GM19395 (cell line): ENCODE results near the gene PTGER1.
A peak's percentile ranks its signal among the peaks of the same experiment; 100 is the strongest.

Experiments
- ATAC-seq: cut with Tn5 transposase; IDR thresholded peaks from one replicate; pipeline ENCODE4 v1.9.1; 2021; ENCODE audit warnings: mild to moderate bottlenecking, moderate library complexity; ENCODE audit not compliant: unreplicated experiment

The PTGER1 gene

DNA sequence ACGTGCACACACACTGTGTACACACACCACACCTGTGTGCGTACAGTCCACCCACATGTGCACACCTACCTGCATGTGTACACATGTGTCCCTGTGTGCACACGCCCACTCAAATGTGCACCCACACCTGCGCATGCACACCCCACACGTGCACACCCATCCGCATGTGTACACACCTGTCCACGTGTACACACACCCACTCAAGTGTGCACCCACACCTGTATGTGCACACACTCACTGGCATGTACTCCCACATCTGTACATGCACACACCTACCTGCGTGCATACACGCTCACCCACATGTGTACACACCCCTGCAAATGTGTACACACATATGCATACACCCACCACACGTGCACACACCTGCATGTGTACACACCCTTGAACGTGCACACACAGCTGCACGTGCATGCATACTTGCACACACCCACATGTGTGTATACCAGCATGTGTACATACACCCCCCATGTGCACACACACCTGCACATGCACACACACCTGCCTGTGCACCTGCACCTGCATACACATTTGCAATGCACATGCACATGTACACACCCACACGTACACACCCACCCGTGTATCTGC is 31.4 kb downstream of the PTGER1 start:
- ATAC-seq = no peak

DNA sequence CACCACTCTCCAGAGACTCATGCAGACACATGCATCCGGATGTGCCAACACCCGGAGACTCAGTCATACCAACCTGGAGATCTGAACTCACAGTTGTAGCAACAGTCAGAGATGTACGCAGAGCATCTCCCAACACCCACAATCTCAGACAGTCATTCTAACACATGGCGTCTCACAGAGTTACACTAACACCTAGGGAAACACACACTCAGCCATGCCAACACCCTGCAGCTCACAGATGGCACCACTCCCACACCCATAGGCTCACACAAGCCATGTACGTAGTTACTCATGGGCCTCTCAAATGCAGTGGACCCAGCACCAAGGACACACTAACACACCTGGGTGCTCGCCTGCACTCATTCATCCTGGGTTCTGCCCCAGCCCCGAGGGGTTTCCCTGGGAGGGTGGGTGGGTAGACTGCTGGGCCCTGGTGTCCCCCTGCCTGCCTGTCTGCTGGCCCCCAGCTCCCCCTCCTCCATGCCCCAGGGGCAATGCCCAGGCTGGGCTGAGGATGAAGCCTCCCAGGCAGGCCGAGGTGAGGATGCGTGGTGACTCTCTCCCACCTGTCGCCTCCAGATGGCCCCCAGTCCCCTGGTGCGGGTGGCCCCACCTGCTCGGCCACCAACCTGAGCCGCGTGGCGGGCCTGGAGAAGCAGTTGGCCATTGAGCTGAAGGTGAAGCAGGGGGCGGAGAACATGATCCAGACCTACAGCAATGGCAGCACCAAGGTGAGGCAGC is 32.1 kb downstream of the PTGER1 start:
- no peak for ATAC-seq

DNA sequence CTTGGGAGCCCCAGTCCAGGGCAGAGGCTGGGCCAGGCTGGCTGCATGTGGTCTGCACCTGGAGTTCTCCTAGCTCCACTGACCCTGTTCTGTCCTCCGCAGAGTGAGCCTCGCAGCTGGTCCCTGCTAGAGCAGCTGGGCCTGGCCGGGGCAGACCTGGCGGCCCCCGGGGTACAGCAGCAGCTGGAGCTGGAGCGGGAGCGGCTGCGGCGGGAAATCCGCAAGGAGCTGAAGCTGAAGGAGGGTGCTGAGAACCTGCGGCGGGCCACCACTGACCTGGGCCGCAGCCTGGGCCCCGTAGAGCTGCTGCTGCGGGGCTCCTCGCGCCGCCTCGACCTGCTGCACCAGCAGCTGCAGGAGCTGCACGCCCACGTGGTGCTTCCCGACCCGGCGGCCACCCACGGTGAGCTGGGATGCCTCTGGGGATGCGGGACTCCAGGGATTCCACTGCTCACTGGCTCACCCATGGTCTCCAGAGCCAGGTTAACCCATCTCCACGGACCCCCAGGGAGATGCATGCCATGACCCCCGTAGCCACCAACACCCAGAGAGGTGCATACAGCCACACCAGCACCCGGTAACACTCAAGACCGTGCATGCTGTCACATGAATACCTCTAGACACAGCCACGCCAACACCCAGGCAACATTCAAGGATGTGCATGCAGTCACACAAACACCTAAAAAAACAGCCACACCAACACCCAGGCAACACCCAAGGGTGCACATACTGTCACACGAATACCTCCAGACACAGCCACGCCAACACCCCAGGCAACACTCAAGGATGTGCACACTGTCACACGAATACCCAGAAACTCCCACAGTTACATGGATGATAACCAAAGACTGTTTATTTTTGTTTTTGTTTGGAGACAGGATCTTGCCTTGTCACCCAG is 33.9 kb downstream of the PTGER1 start:
- ATAC-seq = no peak

DNA sequence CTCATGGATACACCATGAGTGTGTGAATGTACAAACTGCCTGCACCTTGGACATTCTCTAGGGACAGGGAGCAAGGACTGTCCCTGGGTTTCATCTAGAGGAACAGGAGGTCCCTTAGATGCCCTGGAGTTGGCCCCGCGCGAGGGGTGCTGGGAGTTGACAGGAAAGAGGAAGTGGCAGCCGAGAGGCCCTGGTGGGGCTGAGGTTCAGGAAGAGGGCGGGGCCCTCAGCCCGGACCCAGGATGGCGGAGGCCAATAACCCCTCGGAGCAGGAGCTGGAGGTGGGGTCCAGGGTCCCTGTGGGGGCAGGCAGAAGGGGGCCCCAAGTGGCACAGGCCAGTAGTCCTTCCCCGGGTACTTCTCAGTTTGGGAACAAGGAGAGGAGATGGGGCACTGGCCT is 35.1 kb downstream of the PTGER1 start:
- peak; percentile 93 for ATAC-seq

DNA sequence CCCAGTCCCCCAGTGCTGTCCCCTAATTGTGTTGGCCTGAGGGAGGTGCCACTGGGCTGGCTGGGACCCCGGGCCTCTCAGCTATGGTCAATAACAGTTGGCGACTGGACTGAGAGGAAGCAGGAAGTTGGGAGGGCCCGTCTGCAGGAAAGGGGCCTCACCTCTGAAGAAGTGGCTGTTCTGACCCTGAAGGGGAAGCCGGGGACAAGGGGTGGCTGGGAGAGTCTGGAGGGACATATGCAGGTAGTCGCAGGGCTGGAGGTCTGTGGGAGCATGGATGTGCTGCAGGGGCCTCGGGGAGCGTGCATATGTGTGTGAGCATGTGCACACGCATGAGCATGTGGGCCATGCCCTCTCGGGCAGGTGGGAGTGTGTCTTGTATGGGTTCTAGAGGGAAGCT is 36.1 kb downstream of the PTGER1 start:
- no peak for ATAC-seq

DNA sequence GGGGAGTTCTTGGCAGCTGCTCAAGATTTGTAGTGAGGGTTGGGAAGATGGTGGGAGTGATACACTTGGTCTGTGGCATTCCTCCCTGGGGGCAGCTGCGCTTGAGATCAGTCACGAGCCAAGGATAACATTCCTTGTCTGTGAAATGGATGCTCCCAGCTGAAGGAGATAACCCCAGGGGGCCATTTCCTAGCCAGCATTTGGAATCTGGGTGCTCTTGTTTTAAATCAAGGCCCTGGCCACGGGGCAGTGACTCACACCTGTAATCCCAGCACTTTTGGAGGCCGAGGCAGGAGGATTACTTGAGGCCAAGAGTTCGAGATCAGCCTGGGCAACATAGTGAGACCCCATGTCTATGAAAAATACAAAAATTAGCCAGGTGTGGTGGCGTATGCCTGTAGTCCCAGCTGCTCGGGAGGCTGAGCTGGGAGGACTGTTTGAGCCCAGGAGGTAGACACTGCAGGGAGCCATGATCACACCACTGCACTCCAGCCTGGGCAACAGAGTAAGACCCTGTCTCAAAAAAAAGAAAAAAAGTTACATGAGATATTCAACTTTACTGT is 37.5 kb downstream of the PTGER1 start:
- ATAC-seq = no peak

DNA sequence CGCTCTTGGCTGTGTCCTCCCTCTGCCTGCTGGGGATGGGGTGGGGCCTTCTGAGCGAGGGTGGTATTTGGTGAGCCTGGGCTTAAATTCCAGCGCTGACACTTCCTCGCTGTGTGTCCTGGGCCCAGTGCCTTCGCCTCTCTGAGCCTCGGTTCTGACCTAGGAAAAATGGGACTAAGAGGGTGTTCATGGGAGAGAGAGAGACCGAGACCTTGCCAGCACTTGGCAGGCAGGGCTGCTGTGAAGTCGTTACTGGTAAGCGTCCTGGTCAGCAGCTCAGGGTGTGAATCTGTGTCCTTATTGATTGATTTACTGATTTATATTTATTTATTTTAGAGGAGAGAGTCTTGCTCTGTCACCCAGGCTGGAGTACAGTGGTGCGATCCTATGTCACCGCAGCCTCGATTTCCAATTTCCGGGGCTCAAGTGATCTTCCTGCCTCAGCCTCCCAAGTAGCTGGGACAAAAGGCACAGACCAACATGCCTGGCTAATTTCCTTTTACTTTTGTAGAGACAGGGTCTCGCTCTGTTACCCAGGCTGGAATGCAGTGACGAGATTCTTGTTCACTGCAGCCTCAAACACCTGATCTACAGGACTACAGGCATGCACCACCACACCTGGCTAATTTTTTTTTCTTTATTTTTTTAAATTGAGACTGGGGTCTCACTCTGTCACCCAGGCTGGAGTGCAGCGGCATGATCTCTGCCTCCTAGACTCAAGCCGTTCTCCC is 39.7 kb downstream of the PTGER1 start:
- no peak for ATAC-seq

DNA sequence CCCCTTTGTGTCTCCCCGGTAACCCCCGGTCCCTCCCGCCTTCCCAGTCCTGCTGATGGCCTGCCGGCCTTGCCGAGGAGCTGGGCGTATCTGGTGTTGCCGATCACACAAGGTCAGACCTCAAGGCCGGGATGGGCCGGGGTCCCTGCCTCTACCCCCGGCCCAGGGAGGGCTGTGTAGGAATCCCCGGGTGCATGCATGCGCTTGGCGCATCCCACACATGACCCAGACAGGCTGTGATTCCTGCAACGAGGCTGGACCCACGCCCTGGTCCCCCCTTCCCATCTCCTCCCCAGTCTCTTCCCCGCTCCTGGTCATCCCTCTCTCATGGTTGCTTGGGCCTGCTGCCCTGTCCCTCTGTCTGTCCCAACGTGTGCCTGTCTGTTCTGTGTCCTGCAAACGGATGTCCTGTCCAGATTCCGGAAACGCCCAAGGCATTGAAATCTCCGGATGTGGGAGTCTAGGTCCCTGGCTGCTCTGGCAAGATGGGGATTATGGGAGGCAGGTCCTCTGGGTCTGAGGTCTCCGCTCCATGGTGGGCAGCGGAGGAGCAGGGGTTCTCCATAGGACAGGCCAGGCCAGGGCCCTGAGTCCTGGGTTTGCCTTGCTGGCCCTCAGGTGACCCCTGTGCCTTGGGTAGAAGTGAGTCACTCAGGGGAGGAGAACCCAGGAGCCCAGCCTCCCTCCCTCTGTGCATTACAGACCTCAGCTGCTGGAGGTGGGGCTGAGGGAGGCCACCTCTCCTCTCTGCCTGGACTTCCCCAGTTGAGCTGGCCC is 40.4 kb downstream of the PTGER1 start:
- no peak for ATAC-seq

DNA sequence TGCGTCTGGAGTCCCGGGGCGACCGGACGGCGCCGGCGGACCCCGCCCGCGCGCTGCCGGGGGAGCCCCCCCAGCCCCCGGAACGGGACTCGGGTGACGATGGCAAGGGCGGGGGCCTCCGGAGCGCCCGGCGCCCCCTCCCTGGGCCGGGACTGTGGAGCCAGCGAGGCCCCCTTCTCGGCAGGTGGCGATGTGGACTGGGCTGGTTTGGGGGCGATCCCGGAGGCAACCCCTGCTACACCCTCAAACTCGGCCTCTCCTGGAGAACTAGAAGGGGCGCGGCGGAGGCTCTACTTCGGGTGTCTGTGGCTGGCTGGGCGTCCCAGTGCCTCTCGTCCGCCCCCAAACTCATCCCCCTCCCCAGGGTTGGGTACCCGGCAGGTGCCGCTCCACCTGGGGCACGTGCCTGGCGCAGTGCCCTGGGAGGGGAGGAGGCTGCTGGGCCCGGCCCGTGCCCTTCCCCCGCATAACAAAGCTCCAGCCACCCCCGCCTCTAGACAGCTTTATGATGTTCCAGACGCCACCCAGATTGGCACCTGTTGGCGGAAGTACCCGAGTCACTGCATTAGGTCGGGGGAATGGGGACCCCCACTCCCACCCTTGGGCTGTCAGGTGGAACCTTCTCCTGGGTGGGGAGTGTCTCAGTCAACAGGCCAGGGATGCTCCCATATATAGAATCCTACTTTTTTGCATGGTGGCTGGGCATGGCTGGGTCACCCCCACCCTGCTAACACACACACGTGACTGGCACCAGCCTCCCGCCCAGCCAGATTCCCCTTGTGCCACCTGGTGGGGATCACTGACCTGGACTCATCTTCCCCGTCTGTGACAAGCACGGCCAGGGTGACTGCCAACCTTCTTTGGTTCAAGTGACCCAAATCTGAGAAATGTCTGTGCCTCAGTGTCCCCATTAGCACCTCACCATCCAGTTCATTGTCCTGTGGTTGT is 41.3 kb downstream of the PTGER1 start:
- no peak for ATAC-seq

DNA sequence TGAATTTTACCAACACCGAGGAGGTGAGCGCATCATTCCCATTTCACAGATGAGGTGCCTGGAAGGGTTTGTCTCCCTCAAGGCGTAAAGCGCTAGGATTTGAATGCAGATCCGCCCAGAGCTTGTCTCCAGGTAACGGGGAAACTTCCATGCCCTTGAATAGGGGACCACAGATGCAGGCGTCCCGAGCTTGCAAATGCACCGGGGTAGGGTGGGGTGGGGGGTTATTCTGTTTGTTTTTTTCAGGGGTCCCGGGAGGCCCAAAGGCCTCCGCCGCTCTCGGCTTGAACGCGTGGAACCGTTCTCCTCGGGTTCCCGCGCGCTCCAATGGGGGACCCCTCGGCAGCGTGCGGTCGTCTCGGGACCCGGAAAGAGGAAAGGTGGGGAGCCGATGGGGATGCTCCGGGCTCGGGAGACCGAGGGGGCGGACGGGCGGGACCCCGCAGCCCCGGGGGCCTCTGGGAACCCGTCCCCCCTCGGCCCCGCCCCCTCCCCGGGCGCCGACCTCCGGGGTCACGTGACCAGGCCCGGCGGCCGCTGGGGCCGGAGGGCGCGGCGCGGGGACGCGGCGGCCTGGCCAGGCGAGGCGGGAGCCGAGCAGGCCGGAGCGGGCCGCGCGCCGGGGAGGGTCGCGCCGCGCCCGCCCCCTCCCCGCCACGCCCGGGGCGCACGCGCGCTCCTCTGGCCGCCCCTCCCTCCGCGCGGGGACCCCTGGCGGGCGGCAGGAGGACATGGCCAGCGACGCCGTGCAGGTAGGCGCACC is 42.2 kb downstream of the PTGER1 start, which contains the start of gene PKN1:
TSS of gene PKN1 (plus strand) at position 516 of the 763 bp plus-strand sequence. CDS start at position 732, 216 bp downstream.
- no peak for ATAC-seq

DNA sequence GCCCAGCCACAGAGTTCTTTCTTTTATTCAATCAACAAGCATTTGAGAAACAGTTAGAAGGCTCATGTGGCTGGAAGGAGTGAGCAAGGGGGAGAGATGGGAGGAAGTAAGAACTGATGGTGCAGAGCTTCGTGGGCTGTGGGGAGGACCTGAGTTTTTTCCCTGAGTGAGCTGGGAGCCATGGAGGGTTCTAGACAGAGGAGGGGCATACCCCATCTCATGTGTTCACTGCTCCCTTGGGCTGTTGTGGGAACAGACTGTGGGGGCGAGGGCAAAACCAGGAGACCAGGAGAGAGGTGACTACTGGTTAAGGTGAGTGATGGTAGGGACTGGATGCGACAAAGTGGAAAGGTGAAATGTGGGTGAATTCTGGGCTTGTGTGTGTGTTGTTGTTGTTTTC is 44.4 kb downstream of the PTGER1 start:
- ATAC-seq = no peak

DNA sequence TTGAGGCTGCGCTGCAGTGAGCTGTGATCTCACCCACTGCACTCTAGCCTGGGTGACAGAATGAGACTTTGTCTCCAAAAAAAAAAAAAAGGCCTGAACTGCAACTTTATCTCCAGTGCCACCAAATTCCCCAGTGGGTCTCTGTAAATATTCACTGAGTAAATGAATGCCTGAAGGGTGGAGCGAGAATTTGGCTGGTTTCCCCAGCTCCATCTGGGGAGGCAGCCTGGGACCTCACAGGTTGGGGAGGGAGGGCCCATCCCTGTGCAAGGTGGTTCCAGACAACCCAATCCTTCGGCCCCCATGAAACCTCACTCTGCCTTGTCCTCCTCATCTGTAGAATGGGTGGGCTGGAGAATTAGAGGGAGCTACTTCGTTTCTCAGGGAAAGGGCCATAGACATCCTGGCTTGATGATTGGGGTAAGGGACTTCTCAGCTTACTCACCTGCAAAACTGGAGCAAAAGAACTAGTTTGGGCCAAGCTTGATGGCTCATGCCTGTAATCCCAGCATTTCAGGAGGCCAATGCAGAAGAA is 46.2 kb downstream of the PTGER1 start:
- no peak for ATAC-seq

DNA sequence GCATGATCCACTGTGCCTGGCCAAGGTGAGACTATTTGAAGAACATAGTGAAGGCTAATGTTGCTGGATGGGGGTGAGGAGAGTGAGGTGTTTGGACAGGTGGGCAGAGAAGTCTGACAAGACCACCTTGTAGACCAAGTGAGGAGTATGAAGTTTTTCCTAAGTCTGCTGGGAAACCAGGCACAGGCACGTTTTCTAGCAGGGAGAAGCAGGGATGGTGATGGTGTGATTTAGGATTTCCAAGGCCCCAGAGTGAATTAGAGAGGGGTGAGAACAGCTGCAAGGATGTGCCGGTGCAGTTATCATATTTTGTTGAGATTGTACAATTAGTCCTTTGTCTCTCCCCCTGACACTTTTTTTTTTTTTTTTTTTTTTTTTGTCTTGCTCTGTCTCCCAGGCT is 47.7 kb downstream of the PTGER1 start:
- no peak for ATAC-seq

DNA sequence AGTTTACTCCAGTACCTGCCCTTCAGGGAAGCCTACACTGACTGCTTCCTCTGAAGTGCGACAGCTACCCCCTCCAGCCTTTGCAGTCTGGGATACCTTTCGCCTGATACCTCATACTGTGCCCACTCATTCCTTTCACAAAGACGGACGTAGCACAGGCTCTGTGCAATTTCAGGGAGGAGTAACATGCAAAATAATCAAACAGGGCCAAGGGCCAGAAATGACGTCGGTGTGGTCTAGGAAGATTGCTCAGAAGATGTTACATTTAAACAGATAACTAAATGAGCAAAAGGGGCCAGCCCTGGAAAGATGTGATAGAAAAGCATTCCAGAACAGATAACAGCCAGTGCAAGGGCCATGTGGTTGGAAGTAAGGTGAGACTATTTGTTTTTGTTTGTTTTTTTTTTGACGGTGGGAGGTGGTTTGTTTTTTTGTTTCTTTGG is 49.4 kb downstream of the PTGER1 start:
- ATAC-seq = no peak
